Endothelial cell of umbilical vein (primary cell): ENCODE data around the gene LRRC17. TPM values are rescaled to one million over a fixed set of nuclear protein-coding genes. Genes with fewer than 3 reads are reported as not detected.

Source experiments
- polyA plus RNA-seq, 4 experiments: library from polyadenylated mRNA; depleted of rRNA in 3 of 4; stranded (reverse) in 3 of 4; unstranded in 1 of 4; fragments of >200 nt; gene quantifications; 2 replicates each; pipeline versions ENCODE4 v1.2.1 to v1.2.3, GENCODE V29; 2011 to 2012; ENCODE audit warnings: missing spikeins in 1 of 4
- total RNA-seq: library from RNA; stranded (reverse); gene quantifications from 2 replicates; pipeline ENCODE4 v1.2.3, GENCODE V29; 2021

The LRRC17 gene
- total and polyA plus RNA-seq, 2 donors (not counting 3 experiments of a cell fraction or from before 2014, with no cell fraction given), result 22.7 to 33.7 TPM

Other genes starting within 250 kb of the LRRC17 start
- 19.2 and 21.3 TPM in 2 replicates for gene POLR2J2, start 241.3 kb upstream of the LRRC17 start, total RNA-seq
- 1.3 and 1.7 TPM in 2 replicates for gene POLR2J2, start 241.3 kb upstream of the LRRC17 start, polyA plus RNA-seq
- gene FAM185A, start 164.0 kb upstream of the LRRC17 start, total RNA-seq, result 7.6 and 8.5 TPM in 2 replicates
- gene FAM185A, start 164.0 kb upstream of the LRRC17 start, polyA plus RNA-seq, result 5.4 and 5.6 TPM in 2 replicates
- 4.6 and 5.2 TPM in 2 replicates for gene FBXL13, start 161.8 kb downstream of the LRRC17 start, total RNA-seq
- gene FBXL13, start 161.8 kb downstream of the LRRC17 start, polyA plus RNA-seq, result 3.9 and 4.0 TPM in 2 replicates
- 29.8 and 39.2 TPM in 2 replicates for gene ARMC10, start 162.1 kb downstream of the LRRC17 start, total RNA-seq
- gene ARMC10, start 162.1 kb downstream of the LRRC17 start, polyA plus RNA-seq, result 14.1 and 16.6 TPM in 2 replicates
- gene NAPEPLD, start 236.1 kb downstream of the LRRC17 start, total RNA-seq, result 6.6 and 6.7 TPM in 2 replicates
- gene NAPEPLD, start 236.1 kb downstream of the LRRC17 start, polyA plus RNA-seq, result 1.5 and 2.6 TPM in 2 replicates